ENCODE measurements around the gene SHD. TPM values are rescaled to one million over a fixed set of nuclear protein-coding genes. Genes with fewer than 3 reads are reported as not detected.

Gene SHD
- total and polyA plus RNA-seq, 2 of the 8 experiments (the other 6 are each of a cell fraction or from before 2014, with no cell fraction given) = 5.8 to 10.7 TPM

DNA sequence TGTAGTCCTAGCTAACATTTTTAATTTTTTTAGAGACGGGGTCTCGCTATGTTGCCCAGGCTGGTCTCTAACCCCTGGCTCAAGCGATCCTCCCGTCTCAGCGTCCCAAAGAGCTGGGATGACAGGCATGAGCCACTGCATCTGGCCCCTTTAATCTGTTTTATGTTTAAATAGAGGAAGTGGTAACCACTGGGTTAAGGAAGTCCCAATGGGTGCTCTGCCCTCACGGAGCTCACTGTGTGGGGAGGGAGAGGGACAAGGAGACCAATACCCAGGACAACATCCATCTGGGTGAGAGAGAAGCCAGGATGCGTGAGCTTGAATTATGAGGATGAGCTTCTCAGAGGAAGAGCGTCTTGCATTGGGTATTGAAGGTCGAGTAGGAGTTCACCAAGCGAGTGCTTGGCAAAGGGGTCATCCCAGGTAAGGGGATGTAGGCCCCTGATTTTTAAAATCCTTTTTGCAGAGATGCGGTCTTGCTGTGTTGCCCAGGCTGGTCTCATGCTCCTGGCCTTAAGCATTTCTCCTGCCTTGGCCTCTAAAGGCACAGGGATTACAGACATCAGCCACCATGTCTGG is 18.4 kb upstream of the SHD start:
- Histone ChIP-seq H4K91ac (replicated peaks; ENCODE audit: insufficient read length, low read length) (no peak overlapping the region), H3K27me3 (replicated peaks in 1 of 4; ENCODE audit: control insufficient read depth in 3 of 4, extremely low read depth in 1 of 4, insufficient read depth in 3 of 4, low read length in 3 of 4) (no peaks in the 10 kb centered on the region), H2BK12ac (ENCODE audit: low read depth, low read length) (no peak overlapping the region), H3K79me1 (ENCODE audit: low read depth, low read length) (no peaks in the 10 kb centered on the region), H2BK15ac (ENCODE audit: low read length) (no peak overlapping the region), H3K4me1 (replicated peaks in 1 of 4; ENCODE audit: control insufficient read depth in 3 of 4, insufficient read depth in 4 of 4, low read length in 3 of 4) (no peaks in the 10 kb centered on the region), H3K9ac (replicated peaks in 1 of 4; ENCODE audit: extremely low read depth in 1 of 4, low read depth in 3 of 4, low read length in 3 of 4) (no peak overlapping the region), H3K9me3 (ENCODE audit: insufficient read depth in 2 of 2, low read depth in 1 of 2, low read length in 1 of 2) (peaks cover 7 to 10% of the 10 kb centered on the region in 2 experiments; a peak in 3 of 4 replicates), H3K23me2 (ENCODE audit: low read depth, low read length) (no peaks in the 10 kb centered on the region), H2BK120ac (replicated peaks; ENCODE audit: low read depth, low read length) (no peak overlapping the region), H4K8ac (ENCODE audit: extremely low read depth, insufficient read depth, low read length) (no peak overlapping the region), H3K36me3 (ENCODE audit: control insufficient read depth in 2 of 4, insufficient read depth in 4 of 4, low read length in 3 of 4) (peaks cover 2 to 27% (median 16%) of the 10 kb centered on the region in 4 experiments; a peak in 7 of 8 replicates), H2AFZ (ENCODE audit: low read length) (no peak overlapping the region), H4K5ac (ENCODE audit: insufficient read length, low read depth, low read length) (no peak overlapping the region), H3K4me3 (ENCODE audit: extremely low read depth in 1 of 4, insufficient read depth in 2 of 4, low read depth in 3 of 4, low read length in 4 of 4) (no peak overlapping the region), H3K4ac (replicated peaks; ENCODE audit: insufficient read length, low read depth, low read length) (no peak overlapping the region), H2AK5ac (ENCODE audit: low read depth, low read length) (no peak overlapping the region), H3K79me2 (ENCODE audit: control insufficient read depth in 1 of 2, insufficient read depth in 2 of 2, low read length in 2 of 2) (no peaks in the 10 kb centered on the region), H2BK20ac (ENCODE audit: low read length) (no peak overlapping the region), H3K56ac (replicated peaks; ENCODE audit: insufficient read length, low read depth, low read length) (no peak overlapping the region), H3K18ac (ENCODE audit: extremely low read depth, low read length) (no peak overlapping the region), H3K23ac (ENCODE audit: insufficient read length) (no peak overlapping the region), H3K27ac (ENCODE audit: low read depth, low read length) (no peak overlapping the region), H3K4me2 (ENCODE audit: insufficient read depth in 1 of 2, low read depth in 2 of 2, low read length in 2 of 2) (no peak overlapping the region), H2BK5ac (ENCODE audit: low read depth, low read length) (no peak overlapping the region), H3K14ac (ENCODE audit: insufficient read length) (no peak overlapping the region), H4K20me1 (replicated peaks in 1 of 2; ENCODE audit: control insufficient read depth in 1 of 2, insufficient read depth in 2 of 2, low read length in 2 of 2) (no peaks in the 10 kb centered on the region)
- DNase-seq (ENCODE audit: low read depth in 1 of 2, low spot score in 2 of 2) (no peak), FAIRE-seq (no peak)
- ChIA-PET POLR2A (ENCODE audit: partially characterized antibody) (interaction anchor here (0.6 to 1.6 kb wide), 6 partner anchors 9 to 84 kb away, joined by 3 to 6 read pairs (median 3); partner anchors contain the start of gene YJU2), CTCF (ENCODE audit: partially characterized antibody) (interaction anchor here (0.6 kb wide), 1 partner anchor 225 kb away, joined by 3 read pairs; no protein-coding TSS in a partner anchor)
- 94% methylated on average over 9 of the region's 11 CpGs; no CpG with 5 or more reads in 1 of the 2 experiments for WGBS, 2 experiments (ENCODE audit: extremely low coverage in 1 of 2, insufficient coverage in 1 of 2, insufficient read length in 1 of 2, insufficient replicate concordance in 2 of 2, low coverage in 1 of 2, low lambda C conversion rate in 2 of 2, missing lambda C conversion rate in 1 of 2)
- TF ChIP-seq RXRA (IDR thresholded peaks at IDR 0.05; ENCODE audit: insufficient read depth, low read depth, low read length) = no peak
